GM18502 (cell line): ENCODE measurements around the gene WDFY3.

Experiments used
- ATAC-seq: cut with Tn5 transposase; IDR thresholded peaks from one replicate; pipeline ENCODE4 v1.9.1; 2021; ENCODE audit warnings: mild to moderate bottlenecking; ENCODE audit not compliant: unreplicated experiment, poor library complexity

The WDFY3 gene

GRCh38 chr4:84803720-84804119 is 162.8 kb downstream of the WDFY3 start:
- ATAC-seq: no peak

GRCh38 chr4:84803116-84803515 is 163.4 kb downstream of the WDFY3 start:
- no peak for ATAC-seq

- ATAC-seq: no peak
Observed at GRCh38 chr4:84800256-84800655, 166.2 kb downstream of the WDFY3 start.

DNA sequence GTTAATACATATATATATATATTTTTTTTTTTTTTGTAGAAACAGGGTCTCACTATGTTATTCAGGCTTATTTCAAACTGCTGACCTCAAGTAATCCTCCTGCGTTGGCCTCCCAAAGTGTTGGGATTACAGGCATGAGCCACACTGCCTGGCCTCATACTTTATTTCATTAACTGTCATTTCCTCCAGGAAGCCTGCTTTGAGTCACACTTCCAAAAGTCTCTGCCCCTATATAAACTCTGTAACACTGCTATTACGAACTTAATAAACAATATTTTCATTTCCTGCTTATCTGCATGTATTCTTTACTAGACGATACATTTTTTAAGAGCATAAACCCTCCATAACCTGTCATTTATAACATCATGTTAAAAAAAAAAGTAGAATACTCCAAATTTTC is 167.2 kb downstream of the WDFY3 start:
- no peak for ATAC-seq

DNA sequence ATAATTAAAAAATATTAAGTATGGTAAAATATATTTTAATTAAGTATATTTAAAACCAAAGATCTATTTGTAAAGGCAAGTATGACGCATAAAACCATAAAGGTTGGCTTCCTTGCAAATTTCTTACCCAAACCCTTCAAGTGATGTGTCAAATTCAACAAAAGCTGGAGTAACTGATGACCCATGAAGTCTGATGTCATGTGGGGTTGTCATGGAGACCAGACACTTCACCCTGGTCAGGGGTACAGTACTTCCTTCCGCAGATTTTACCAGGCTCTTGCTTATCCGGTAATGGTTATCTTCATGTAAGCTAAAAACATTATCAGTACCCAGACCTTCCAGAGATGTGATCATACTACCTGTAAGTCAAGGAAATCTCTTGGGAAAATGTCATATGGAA is 170.1 kb downstream of the WDFY3 start:
- no peak for ATAC-seq

GRCh38 chr4:84792366-84793301 is 173.9 kb downstream of the WDFY3 start:
- ATAC-seq: no peak

DNA sequence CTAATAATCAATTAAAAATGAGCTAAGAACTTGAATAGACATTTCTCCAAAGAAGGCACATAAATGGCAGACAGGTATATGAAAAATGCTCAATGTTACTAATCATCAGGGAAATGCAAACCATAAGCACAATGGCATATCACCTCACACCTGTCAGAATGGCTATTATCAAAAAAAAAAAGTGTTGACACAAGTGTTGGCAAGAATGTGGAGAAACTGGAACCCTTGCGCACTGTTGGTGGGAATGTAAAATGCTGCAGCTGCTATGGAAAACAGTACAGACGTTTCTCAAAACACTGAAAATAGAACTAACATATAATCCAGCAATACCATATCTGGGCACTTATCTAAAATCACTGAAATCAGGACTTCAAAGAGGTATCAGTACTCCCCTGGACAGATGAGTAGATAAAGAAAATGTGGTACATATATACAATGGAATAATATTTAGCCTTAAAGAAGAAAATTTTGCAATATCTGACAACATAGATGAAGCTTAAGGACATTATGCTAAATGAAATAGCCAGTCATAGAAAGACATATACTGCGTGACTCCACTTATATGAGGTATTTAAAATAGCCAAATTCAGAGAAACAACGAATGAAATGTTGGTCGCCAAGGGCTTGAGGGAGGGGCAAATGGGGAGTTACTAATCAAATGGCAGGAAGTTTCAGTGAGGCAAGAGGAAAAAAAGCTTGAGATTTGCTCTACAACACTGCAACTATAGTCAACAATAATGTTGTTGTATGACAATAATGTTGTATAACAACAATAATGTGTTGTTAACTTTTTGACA is 175.5 kb downstream of the WDFY3 start:
- no peak for ATAC-seq

GRCh38 chr4:84786478-84786877 is 180.0 kb downstream of the WDFY3 start:
- no peak for ATAC-seq

GRCh38 chr4:84782517-84782916 is 184.0 kb downstream of the WDFY3 start:
- no peak for ATAC-seq

GRCh38 chr4:84780719-84781118 is 185.8 kb downstream of the WDFY3 start:
- no peak for ATAC-seq

- ATAC-seq: no peak
Observed at GRCh38 chr4:84778041-84778440, 188.4 kb downstream of the WDFY3 start.

DNA sequence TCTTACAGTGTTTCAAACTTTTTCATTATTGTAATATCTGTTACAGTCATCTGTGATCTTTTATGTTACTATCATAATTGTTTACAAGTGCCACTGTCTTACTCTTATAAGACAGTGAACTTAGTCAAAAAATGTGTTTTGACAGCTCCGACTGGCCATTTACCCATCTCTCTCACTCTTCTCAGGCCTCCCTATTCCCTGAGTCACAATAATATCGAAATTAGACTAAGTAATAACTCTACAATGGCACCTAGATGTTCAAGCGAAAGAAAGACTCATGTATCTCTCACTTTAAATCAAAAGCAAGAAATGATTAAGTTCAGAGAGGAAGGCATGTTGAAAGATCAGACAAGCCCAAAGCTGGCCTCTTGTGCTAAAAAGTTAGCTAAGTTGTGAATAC is 199.3 kb downstream of the WDFY3 start:
- ATAC-seq: no peak

DNA sequence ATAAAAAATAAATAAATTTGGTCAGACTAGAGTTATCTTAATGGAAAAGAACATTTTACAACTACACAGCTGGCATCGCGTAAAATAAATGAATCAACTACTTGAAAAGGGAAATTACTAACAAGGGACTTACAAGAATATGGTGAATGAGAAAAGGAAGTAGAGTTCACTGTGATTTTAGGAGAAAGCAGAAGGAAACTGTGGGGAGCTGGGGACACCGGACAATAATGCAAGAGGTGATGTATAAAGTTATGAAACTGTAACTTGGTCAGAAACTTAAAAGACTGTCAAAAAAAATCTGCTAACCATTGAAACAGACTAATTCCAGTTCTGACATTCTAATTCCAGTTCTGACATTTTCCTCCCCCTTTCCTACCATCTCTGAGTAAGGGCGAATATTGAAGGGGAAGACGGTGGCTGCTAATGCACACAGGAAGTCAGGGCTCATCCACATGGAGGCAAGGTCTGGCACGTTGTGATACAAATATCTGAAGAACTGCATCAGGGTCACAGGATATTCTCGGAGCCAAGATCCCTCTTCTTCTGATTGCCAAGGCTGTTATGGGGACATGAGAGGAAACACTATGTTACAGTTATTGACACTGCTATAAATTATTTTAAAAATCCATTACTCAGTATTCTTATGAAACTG is 213.0 kb downstream of the WDFY3 start:
- ATAC-seq: no peak

DNA sequence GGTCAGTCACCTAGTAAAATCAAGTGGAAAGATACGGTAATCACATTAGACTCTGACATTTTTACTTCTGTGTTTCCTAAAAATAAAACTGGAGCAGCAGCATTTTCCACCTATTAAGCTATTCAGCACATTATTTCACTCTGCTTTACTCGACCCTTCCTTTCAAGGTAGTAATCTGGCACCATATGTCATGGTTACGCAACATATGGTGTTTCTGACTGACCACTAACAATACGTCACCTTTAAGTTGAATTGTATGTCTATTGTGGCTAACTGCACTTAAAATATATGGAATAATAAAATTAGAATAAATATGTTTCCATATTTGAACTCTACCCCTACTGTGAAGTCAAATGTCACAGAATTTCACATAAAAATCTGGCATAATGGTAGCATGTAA is 214.8 kb downstream of the WDFY3 start:
- ATAC-seq: no peak

DNA sequence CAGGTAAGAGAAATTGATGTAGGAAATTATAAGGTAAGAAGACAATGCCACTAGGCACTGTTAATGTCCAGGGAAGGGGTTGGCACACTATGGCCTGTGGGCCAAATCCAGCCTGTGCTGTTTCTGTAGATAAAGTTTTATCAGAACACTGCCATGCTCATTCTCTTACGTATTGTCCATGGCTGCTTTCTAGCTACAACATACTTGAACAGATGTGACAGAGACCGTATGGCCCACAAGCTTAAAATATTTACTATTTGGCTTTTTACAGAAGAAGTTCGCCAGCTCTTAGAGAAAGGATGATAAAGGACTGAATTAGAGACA is 215.6 kb downstream of the WDFY3 start:
- ATAC-seq: no peak

GRCh38 chr4:84750260-84750959 is 216.1 kb downstream of the WDFY3 start:
- ATAC-seq: peak; percentile 86

DNA sequence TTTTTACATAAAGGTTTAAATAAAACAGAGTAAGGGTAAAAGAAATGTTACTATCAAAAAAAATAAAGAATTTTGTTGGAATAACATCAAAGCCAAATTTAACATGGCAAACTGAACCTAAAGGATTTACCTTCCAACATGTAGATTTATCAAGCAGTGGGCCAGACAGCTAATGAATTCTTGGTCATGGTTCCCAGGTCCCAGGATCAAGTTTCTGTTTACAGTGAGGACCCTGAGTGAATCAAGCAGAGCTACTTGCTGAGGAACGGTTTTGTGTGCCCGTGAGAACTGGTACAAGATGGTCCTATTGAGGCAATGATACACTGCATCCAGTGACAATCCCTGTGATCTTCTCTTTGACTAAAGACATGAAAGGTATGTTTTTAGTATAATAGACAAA is 226.4 kb downstream of the WDFY3 start:
- no peak for ATAC-seq

DNA sequence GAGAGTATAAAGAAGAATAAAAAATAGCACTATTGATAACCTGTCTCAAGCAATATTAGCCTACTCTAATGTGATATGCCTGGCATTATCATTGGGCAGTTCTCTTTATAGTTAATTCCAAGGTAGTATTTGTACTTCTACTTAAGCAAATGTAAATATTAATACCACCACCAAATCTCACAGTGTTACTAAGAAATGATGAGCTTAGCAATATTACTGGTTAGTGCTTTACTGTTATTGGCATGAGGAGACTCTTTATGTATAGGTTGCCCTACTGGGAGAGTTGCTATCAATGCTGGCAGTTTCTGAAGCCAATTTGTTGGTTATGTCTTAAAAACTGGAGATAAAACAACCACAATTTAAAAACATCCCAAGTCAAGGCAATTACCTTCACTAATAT is 227.9 kb downstream of the WDFY3 start:
- no peak for ATAC-seq

GRCh38 chr4:84737656-84738055 is 228.8 kb downstream of the WDFY3 start:
- no peak for ATAC-seq

DNA sequence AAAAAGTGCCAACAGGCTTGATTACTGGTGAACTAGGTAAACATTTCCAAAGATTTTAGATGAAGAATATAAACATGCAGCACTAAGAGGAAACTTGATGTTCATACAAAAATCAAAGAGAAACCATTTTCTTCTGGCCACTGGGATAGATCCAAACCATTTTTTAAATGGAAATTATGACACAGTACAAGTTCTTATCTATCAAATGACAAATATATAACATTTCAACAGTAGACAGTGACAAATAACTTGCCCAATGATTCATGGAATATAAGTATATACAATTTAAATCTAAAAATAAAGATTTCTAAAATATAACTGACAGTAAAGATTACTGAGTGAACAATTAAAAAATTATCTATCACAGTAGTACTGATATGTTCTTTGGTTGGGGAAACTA is 232.5 kb downstream of the WDFY3 start:
- ATAC-seq: no peak
